Limb (tissue), 2 donors: ENCODE data around the gene SERPINB11.
"Not testable (repeated sequence)": the region's sequence is repeated elsewhere in the genome, so short reads cannot be mapped to it uniquely, and the experiment has no call there.

ENCODE experiments used
- DNase-seq, 2 donors: peaks; one replicate each; pipeline ENCODE4 v3.0.0-alpha.2; 2016; ENCODE audit errors: extremely low spot score in 2 of 2

The SERPINB11 gene

GRCh38 chr18:63702660-63703059, at the start of gene SERPINB11:
SERPINB11 (plus strand) TSS chr18:63702960; CDS start chr18:63710194, 7,234 bp downstream.
- no peak for DNase-seq

GRCh38 chr18:63658920-63659319, 43.8 kb upstream of the SERPINB11 start:
- DNase-seq = not testable (repeated sequence)

DNA sequence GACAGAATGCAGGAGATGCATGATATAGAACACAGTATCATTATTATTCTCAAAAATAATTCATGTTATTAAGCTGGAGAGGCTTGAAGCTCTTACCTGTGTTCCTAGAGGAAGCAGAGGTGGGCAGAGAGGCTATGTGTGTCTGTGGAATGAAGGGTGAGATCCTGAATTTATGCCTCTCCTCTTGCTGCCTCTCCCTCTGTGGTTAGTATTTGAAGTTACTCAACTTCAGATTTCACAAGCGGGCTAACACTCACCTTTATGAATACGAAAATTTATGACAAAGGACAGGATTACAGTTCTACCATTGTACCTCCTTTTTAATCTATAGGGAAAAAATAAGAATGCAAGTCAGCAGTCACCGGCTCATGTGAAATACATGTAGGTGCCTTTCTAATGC, 41.0 kb upstream of the SERPINB11 start, which contains the start of gene SERPINB3:
TSS of gene SERPINB3 (minus strand) at position 144 of the 400 bp plus-strand sequence. CDS start 677 bp downstream, outside the sequence.
- not testable (repeated sequence) for DNase-seq

GRCh38 chr18:63664571-63664970, 38.2 kb upstream of the SERPINB11 start:
- DNase-seq = no peak

DNA sequence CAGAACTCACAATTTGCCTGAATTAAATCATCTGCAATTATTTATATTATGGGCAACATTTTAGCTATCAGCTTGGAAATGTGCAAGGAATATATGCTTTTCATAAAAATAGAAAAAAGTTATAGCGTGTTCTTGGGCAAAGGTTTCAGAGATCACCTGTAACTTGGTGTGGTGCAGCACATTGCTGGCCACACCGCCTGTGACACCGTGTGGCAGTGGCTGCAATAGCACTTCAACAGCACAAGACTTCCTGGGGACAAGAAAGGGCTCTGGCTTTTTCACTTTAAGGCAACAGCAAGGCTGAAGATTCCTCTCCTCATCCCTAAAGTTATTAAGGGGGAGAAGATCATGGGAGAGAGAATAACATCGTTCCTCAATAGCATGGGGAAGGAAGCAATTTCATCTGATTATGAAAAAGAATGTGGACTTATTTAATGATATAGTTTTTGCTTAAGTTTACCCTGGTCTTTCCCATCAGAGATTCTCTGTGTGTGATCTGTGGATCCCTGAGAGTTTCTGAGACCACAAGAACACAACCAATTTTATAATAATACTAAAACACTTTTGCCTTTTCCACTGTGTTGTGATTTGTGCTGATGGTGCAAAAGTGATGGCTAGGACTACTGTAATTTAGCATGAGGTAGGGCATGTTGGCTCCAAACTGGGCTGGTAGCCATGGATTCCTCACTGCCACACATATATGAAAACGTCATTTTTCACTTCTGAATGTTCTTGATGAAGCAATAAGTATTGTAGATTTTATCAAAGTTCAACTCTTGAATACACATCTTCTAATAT, 26.0 kb upstream of the SERPINB11 start:
- DNase-seq = no peak

- DNase-seq = no peak
Measured at GRCh38 chr18:63677500-63678225, 25.1 kb upstream of the SERPINB11 start.

DNA sequence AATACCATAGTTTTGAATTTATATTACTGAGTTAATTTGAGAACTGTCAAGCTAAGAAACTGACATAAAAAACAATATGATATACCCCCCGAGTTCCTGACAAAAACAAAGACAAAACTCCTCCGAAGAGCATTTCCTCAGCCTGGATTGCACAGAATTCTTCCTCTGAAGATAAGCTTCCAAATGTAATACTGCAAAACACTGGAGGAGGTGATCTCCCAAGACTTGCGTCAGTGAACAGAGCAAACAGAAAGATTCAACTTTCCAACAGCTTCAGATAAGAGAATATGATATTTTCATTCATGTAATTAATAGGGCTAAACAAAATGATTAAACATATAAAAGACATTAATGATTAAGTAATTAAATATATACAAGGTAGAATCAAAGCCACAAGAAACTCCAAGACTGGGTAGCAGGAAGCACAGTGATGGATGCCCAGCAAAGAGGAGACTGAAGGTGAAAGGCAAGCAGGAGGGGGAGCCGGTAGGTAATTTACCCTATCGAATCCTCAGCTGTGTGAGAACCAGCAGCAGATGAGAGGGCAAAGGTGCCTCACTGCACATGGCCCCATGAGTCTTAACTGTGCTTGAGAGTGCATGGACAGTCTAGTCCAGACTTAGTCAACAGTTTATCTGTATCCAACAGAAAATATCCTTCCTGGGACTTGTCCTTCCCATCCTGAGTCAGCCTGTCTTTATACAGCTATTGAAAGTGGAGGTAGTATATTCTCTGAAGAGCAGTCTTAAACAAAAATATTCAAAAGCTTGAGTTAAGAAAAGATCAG, 22.7 kb upstream of the SERPINB11 start:
- no peak for DNase-seq

DNA sequence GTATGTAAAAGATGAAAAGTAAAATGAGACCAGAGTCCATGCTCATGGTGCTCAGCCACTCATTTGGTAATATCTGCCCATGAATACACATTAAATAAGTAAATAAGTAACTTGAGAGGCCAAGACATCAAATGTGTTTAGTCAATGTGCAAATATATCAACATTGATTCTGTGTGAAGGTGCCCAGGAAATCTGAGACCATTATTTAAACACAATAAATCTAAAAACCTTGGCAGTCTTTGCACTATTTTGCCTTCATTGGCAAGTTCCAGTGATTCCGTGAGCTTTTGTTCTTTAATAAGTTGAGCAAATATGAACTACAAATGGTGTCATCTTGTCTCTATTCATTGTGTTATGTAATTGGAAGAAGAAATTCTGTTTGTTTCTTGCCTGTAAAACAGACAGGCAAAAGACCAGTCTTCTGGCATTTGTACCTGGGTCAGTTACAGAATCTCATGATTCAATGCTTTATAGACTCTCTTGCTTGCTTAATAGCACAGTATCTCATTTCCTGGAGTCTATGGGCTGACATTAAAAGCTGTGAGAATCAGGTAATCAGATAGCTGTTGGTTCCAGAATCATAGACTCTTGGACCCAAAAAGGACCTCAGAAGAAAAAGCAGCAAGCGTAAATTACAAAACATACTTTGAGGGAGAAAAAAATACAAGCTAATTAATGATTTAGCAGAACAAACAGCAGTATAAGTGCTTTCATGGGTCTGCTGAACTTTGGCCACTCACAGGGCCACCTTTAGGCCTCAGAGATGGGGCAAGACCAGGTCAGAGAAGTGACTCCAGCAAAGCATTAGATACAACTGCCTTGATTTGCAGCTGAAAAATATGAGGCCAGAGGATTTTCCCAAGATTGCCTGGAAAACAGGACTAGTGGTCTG, 21.1 kb upstream of the SERPINB11 start:
- DNase-seq = no peak

GRCh38 chr18:63683152-63683551, 19.6 kb upstream of the SERPINB11 start:
- DNase-seq = no peak

GRCh38 chr18:63683890-63684289, 18.9 kb upstream of the SERPINB11 start:
- DNase-seq = no peak

GRCh38 chr18:63684718-63685117, 18.0 kb upstream of the SERPINB11 start:
- no peak for DNase-seq

- DNase-seq = no peak
Measured at GRCh38 chr18:63686871-63687270, 15.9 kb upstream of the SERPINB11 start.

- no peak for DNase-seq
Measured at GRCh38 chr18:63689064-63689463, 13.7 kb upstream of the SERPINB11 start.

DNA sequence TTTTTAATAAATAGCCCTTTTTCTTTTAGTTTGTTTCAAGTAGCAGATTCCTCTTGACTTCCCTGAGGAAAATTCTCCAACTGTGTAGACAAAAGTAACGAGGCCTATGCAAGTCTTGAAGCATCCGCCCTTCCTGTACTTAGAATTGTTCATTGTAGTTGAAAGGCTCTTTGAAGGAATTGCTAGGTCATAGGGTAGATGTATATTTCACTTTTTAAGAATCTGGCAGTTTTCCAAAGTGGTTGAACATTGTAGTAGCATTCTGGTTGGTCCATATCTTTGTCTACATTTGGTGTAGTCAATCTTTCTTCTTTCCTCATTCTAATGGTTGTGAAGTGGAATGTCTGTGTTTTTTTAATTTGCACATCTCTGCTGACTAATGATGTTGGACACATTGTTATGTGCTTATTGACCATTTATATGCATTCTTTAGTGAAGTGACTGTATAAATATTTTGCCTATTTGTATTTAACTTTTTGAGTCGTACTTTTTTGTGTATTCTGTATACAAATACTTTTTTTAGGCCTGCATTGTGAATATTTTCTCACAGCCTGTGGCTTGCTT, 5.6 kb upstream of the SERPINB11 start:
- DNase-seq = no peak

GRCh38 chr18:63700501-63700900, 2.3 kb upstream of the SERPINB11 start:
- DNase-seq = no peak

DNA sequence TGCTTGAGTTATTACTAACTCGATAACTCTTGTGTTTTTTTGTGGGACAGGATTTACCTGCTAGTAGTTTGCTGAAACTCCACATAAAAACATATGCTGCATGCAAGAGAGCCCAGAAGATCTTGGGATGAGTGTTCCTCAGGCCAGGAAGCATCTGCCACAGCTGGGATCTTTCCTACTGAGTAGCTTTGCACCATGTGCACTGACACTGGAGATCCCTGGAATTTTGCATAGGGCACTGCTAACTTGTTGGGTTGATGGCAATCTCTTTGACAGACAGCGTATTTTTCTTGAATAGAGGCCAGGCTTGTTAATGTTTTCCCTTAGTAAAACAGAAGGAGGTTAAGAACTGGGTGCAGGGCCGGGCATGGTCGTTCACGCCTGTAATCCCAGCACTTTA, 808 bp upstream of the SERPINB11 start:
- DNase-seq = no peak

DNA sequence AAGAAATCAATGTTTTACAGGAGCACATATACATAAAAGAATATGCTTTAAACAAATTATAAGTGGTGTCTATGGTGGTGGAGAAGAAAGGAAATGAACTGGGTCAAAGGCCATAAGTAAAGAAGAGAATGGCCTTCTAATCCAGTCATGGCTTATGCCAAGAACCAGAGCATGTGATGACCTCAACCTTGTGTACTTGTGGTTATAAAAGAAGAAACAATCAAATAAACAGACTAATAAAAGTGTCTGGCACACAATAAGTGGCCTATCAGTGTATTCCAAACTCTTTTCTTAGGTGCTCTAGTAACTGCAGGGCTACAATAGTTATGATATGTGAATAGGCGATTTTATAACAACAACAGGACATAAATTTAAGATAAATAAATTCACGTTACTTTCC, 2.6 kb downstream of the SERPINB11 start:
- no peak for DNase-seq

GRCh38 chr18:63707816-63708215, 5.1 kb downstream of the SERPINB11 start:
- no peak for DNase-seq

DNA sequence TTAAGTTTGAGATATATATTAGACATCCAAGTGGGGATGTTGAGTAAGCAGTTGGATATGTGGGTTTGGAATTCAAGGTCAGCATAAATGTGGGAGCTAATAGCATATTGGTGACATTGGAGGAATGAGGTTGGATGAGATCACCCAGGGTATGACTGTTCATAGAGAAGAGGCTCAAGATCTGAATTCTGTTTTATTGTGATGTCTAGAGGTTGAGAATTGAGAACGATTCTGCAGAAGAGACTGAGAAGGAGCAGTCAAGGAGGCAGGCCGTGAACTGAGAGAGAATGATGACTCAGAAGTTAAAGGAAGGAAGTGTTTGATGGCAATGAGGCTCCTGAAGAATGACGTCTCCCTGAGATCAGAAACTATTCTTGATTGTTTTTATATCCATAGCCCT, 5.9 kb downstream of the SERPINB11 start:
- DNase-seq = no peak

DNA sequence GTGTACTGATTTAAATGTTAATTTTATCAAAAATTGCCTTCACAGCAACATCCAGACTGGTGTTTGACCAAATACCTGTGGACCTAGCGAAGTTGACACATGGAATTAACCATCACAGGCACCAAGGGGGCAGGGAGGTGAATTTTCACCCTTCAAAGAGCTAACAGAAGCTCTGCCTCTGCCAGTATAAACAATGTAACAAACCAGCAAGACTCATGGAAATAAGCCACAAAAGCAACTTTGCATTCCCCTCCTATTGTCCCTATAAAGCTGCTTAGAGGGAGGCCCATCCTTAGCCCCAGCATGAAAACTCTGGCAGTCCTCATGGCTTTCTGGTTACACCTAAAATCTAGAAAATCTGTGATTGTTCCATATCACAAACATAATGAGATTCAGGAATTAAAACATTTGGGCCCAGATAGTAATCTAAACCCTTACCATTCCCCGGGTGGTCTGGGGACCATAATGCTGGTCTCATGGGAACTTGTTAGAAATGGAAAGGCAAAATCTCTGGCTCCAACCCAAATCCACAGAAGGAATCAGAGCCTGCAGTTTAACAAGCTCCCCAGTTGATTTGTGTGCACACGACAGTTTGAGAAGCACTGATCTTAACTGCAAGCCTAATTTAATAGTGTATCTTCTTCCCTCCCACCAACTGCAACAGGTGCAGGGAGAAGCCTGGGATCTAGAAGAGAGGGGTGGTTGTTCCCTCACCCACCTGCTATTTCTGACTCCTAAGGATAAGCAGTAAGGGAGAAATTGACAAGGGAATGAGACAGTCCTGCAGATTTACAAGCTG, 23.1 kb downstream of the SERPINB11 start:
- no peak for DNase-seq
